Omental fat pad (tissue), 4 donors: Measurements from ENCODE around the gene ROBO2. TPM values are rescaled to one million over a fixed set of nuclear protein-coding genes. Genes with fewer than 3 reads are reported as not detected.

Experiments used
- ATAC-seq: fragments of 150-250 bp; one replicate; pipeline ENCODE4 v1.9.1; 2016; ENCODE audit warnings: mild to moderate bottlenecking, moderate library complexity; ENCODE audit not compliant: low FRiP score
- DNase-seq: peaks from one replicate; pipeline ENCODE4 v3.0.0-alpha.2; 2019; ENCODE audit warnings: low spot score
- CTCF ChIP-seq, 3 donors: fragments of 450-650 bp; IDR thresholded peaks; one replicate each; pipeline ENCODE4 v1.5.1; 2016 to 2017; ENCODE audit warnings: antibody characterized with exemption in 3 of 3, mild to moderate bottlenecking in 3 of 3, moderate library complexity in 2 of 3
- total RNA-seq, 4 donors: library from RNA; depleted of rRNA; stranded (reverse); fragments of >200 nt; gene quantifications; one replicate each; pipeline ENCODE4 v1.1.0, GENCODE V29; 2016

The ROBO2 gene
- total RNA-seq, 4 donors from 2014 or later: 0.12 to 1.3 (median 1.1) TPM

DNA sequence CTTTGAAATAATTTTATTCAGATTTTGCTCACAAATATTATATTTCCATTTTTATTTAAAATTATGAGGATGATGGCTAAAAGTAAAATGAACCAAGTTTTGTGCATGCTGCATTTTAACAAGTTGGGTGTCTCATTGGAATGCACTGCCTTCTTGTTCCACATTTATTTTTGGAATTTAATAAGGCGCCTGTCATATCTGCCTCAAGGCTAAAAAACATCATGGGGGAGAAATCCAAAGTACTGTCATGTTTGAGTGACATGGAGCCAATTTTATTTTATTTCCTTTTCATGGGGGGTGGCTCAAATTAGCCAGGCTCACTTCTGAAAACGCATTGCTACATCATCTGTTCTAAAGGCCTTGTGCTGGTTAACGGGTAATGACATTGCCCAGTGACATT, 205.1 kb downstream of the ROBO2 start:
- DNase-seq (no peak), ATAC-seq (no peak)
- no peak for TF ChIP-seq CTCF (IDR thresholded peaks at IDR 0.05)

GRCh38 chr3:77247061-77247460, 207.2 kb downstream of the ROBO2 start:
- ATAC-seq: no peak
- TF ChIP-seq CTCF (IDR thresholded peaks at IDR 0.05): no peak
- DNase-seq: no peak

GRCh38 chr3:77247817-77248216, 207.9 kb downstream of the ROBO2 start:
- ATAC-seq (no peak), DNase-seq (no peak)
- TF ChIP-seq CTCF (IDR thresholded peaks at IDR 0.05): no peak

GRCh38 chr3:77248420-77248819, 208.5 kb downstream of the ROBO2 start:
- no peak for DNase-seq
- ATAC-seq: no peak
- no peak for TF ChIP-seq CTCF (IDR thresholded peaks at IDR 0.05)

DNA sequence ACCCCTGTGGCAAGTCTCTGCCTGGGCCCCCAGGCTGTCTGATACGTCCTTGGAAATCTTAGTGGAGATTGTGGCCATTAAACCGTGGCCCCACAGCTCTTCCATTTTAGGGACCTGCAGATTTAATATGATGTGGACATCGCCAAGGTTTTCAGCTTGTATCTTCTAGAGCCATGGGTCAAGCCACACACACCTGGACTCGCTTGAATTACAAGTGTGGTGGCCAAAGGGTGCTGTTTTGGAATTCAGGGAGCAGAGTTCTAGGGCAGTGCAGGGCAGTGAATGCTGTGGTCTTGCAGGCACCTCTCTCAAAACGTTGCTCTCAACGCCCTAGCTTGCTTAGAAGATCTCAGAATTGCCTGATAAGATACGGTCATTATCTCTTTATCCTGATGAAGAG, 211.2 kb downstream of the ROBO2 start:
- TF ChIP-seq CTCF (IDR thresholded peaks at IDR 0.05): no peak
- DNase-seq: no peak
- ATAC-seq: no peak

- TF ChIP-seq CTCF (IDR thresholded peaks at IDR 0.05): peak in 1 of 3 donors; percentile 23
- ATAC-seq (peak; percentile 59), DNase-seq (no peak)
Observed at GRCh38 chr3:77254967-77255831, 215.3 kb downstream of the ROBO2 start.
